ENCODE results near the gene CDRT15. TPM values are rescaled to one million over a fixed set of nuclear protein-coding genes. Genes with fewer than 3 reads are reported as not detected.
"Not testable (repeated sequence)": the region's sequence is repeated elsewhere in the genome, so short reads cannot be mapped to it uniquely, and the experiment has no call there.

CDRT15 gene
- total RNA-seq, 1 experiment from 2014 or later = not detected

GRCh38 chr17:14196377-14196997 lies 40.2 kb downstream of the CDRT15 start:
- H3K27ac ChIP-seq (ENCODE audit: low read length) = no peak overlapping the region
- H3K9me2 ChIP-seq (replicated peaks; ENCODE audit: low read length) = no peaks in the 10 kb centered on the region
- no peak overlapping the region for H3K4me2 ChIP-seq (ENCODE audit: low read length)
- ATAC-seq = no peak
- peaks cover 3% of the 10 kb centered on the region; the same call in 1 of the 2 replicates for H3K36me3 ChIP-seq (ENCODE audit: low read depth, low read length)
- DNase-seq = no peak
- no peak overlapping the region for H3K4me3 ChIP-seq (ENCODE audit: low read length)
- H4K20me1 ChIP-seq (ENCODE audit: low read length) = no peaks in the 10 kb centered on the region
- intact Hi-C loops (cut with micrococcal nuclease) = no loop called here
- POLR2A ChIA-PET (ENCODE audit: unreplicated experiment) = no interaction called here
- H3K79me2 ChIP-seq (ENCODE audit: low read length) = no peaks in the 10 kb centered on the region
- H3K9ac ChIP-seq (ENCODE audit: low read length) = no peak overlapping the region
- H3F3A ChIP-seq (ENCODE audit: low read length, unreplicated experiment) = no peaks in the 10 kb centered on the region
- no peaks in the 10 kb centered on the region for H3K9me3 ChIP-seq (ENCODE audit: low read length)
- no peaks in the 10 kb centered on the region for H3K27me3 ChIP-seq (ENCODE audit: low read length)
- H3K4me1 ChIP-seq (ENCODE audit: insufficient read depth, low read length) = no peaks in the 10 kb centered on the region
- H2AFZ ChIP-seq (ENCODE audit: low read length) = no peak overlapping the region
- CTCF ChIA-PET = no interaction called here
- no TSS peak for BruUV-seq (replicated peaks)
- TF ChIP-seq EZH2phosphoT487 (IDR thresholded peaks at IDR 0.05; ENCODE audit: borderline replicate concordance, low read length) (no peak), CTCF (conservative IDR thresholded peaks at IDR 0.05; ENCODE audit: low read depth, low read length) (peak; percentile 51)

GRCh38 chr17:14192636-14193344 lies 43.9 kb downstream of the CDRT15 start:
- H3F3A ChIP-seq (ENCODE audit: low read length, unreplicated experiment); intact Hi-C loops (cut with micrococcal nuclease): not testable (repeated sequence)

GRCh38 chr17:14192039-14192438 lies 44.6 kb downstream of the CDRT15 start:
- intact Hi-C loops (cut with micrococcal nuclease); CTCF ChIA-PET; POLR2A ChIA-PET (ENCODE audit: unreplicated experiment); BruUV-seq (replicated peaks); H3K9me3 ChIP-seq (ENCODE audit: low read length); H3K4me3 ChIP-seq (ENCODE audit: low read length); H3K4me1 ChIP-seq (ENCODE audit: insufficient read depth, low read length); H4K20me1 ChIP-seq (ENCODE audit: low read length); DNase-seq; H3K9me2 ChIP-seq (replicated peaks; ENCODE audit: low read length); ATAC-seq; H3K79me2 ChIP-seq (ENCODE audit: low read length); H3K36me3 ChIP-seq (ENCODE audit: low read depth, low read length); H3K9ac ChIP-seq (ENCODE audit: low read length); H3K4me2 ChIP-seq (ENCODE audit: low read length); H3F3A ChIP-seq (ENCODE audit: low read length, unreplicated experiment); H3K27ac ChIP-seq (ENCODE audit: low read length); H3K27me3 ChIP-seq (ENCODE audit: low read length); H2AFZ ChIP-seq (ENCODE audit: low read length): not testable (repeated sequence)

More at GRCh38 chr17:14192636-14193344, 43.9 kb downstream of the CDRT15 start:
- H3K4me1 ChIP-seq (ENCODE audit: insufficient read depth, low read length); H3K9me3 ChIP-seq (ENCODE audit: low read length); H3K79me2 ChIP-seq (ENCODE audit: low read length); H3K27me3 ChIP-seq (ENCODE audit: low read length); POLR2A ChIA-PET (ENCODE audit: unreplicated experiment); H3K27ac ChIP-seq (ENCODE audit: low read length); H3K9ac ChIP-seq (ENCODE audit: low read length); CTCF ChIA-PET; H3K36me3 ChIP-seq (ENCODE audit: low read depth, low read length); H3K9me2 ChIP-seq (replicated peaks; ENCODE audit: low read length); H3K4me2 ChIP-seq (ENCODE audit: low read length); H3K4me3 ChIP-seq (ENCODE audit: low read length); BruUV-seq (replicated peaks); DNase-seq; H4K20me1 ChIP-seq (ENCODE audit: low read length); H2AFZ ChIP-seq (ENCODE audit: low read length); ATAC-seq: not testable (repeated sequence)

- H3K79me2 ChIP-seq (ENCODE audit: low read length); H3K36me3 ChIP-seq (ENCODE audit: low read depth, low read length); H2AFZ ChIP-seq (ENCODE audit: low read length); H3K4me2 ChIP-seq (ENCODE audit: low read length); H3K9me3 ChIP-seq (ENCODE audit: low read length); BruUV-seq (replicated peaks); H3K4me3 ChIP-seq (ENCODE audit: low read length); H3K9me2 ChIP-seq (replicated peaks; ENCODE audit: low read length); H3K4me1 ChIP-seq (ENCODE audit: insufficient read depth, low read length); H3K27ac ChIP-seq (ENCODE audit: low read length); CTCF ChIA-PET; H3F3A ChIP-seq (ENCODE audit: low read length, unreplicated experiment); intact Hi-C loops (cut with micrococcal nuclease); ATAC-seq; H3K9ac ChIP-seq (ENCODE audit: low read length); DNase-seq; H3K27me3 ChIP-seq (ENCODE audit: low read length); POLR2A ChIA-PET (ENCODE audit: unreplicated experiment); H4K20me1 ChIP-seq (ENCODE audit: low read length): not testable (repeated sequence)
Measured at GRCh38 chr17:14191469-14191868, 45.2 kb downstream of the CDRT15 start.

GRCh38 chr17:14190774-14191173 lies 45.9 kb downstream of the CDRT15 start:
- POLR2A ChIA-PET (ENCODE audit: unreplicated experiment); H4K20me1 ChIP-seq (ENCODE audit: low read length); H3K4me2 ChIP-seq (ENCODE audit: low read length); H3K27me3 ChIP-seq (ENCODE audit: low read length); H3K4me1 ChIP-seq (ENCODE audit: insufficient read depth, low read length); H3K9me2 ChIP-seq (replicated peaks; ENCODE audit: low read length); BruUV-seq (replicated peaks); H3K4me3 ChIP-seq (ENCODE audit: low read length); H3K9ac ChIP-seq (ENCODE audit: low read length); H3K36me3 ChIP-seq (ENCODE audit: low read depth, low read length); H3K9me3 ChIP-seq (ENCODE audit: low read length); CTCF ChIA-PET; H3K27ac ChIP-seq (ENCODE audit: low read length); ATAC-seq; intact Hi-C loops (cut with micrococcal nuclease); DNase-seq; H3K79me2 ChIP-seq (ENCODE audit: low read length); H3F3A ChIP-seq (ENCODE audit: low read length, unreplicated experiment); H2AFZ ChIP-seq (ENCODE audit: low read length): not testable (repeated sequence)

GRCh38 chr17:14186443-14186842 lies 50.2 kb downstream of the CDRT15 start:
- BruUV-seq (replicated peaks); CTCF ChIA-PET: not testable (repeated sequence)

More at GRCh38 chr17:14186443-14186842, 50.2 kb downstream of the CDRT15 start:
- ATAC-seq; H3K36me3 ChIP-seq (ENCODE audit: low read depth, low read length); H3K4me1 ChIP-seq (ENCODE audit: insufficient read depth, low read length); H4K20me1 ChIP-seq (ENCODE audit: low read length); H3F3A ChIP-seq (ENCODE audit: low read length, unreplicated experiment); H3K27ac ChIP-seq (ENCODE audit: low read length); H3K9me2 ChIP-seq (replicated peaks; ENCODE audit: low read length); H3K9me3 ChIP-seq (ENCODE audit: low read length); intact Hi-C loops (cut with micrococcal nuclease); H3K27me3 ChIP-seq (ENCODE audit: low read length); DNase-seq; H3K79me2 ChIP-seq (ENCODE audit: low read length); H3K4me3 ChIP-seq (ENCODE audit: low read length); H3K9ac ChIP-seq (ENCODE audit: low read length); H2AFZ ChIP-seq (ENCODE audit: low read length); H3K4me2 ChIP-seq (ENCODE audit: low read length); POLR2A ChIA-PET (ENCODE audit: unreplicated experiment): not testable (repeated sequence)
